Measurements from ENCODE around the gene METTL22. TPM values are rescaled to one million over a fixed set of nuclear protein-coding genes. Genes with fewer than 3 reads are reported as not detected.

Gene METTL22
- total RNA-seq, 1 experiment from 2014 or later, result 36.7 TPM

DNA sequence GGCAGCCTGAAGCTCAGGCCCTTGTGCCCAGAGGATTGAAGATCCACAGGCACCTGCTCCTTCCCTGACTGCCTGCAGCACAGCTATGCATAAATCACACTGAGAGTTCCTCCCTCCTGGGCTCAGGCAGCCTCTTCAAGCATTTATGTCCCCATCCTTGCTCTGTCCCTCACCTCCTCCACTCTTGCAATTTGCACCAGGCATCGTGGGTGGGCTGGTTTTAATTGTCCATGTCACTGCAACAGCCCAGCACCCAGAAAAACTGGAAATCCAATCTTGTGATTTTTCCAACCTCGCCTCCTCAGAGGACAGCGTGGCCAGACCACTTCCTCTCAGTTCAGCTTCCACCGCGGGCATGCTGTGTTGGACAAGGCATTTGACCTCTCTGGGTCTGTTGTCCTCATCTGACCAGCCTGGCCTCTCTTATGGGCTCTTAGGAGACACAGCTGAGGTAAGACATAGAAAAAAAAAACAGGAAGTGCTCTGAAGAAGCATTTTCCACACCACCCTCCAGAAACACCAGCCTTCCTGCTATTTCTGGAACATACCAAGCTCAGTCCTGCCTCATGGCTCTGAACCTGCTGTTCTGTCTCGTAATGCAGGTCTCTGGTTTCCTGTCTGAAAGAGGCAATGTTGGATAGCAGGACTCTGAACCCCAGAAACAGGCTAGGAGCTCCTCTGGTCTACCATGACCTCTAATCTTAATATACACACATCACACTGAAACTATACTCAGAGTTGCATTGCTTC is 39.5 kb upstream of the METTL22 start:
- Mint-ChIP-seq H3K9me3 (ENCODE audit: unreplicated experiment) (no peaks in the 10 kb centered on the region), H3K4me1 (ENCODE audit: insufficient read depth, unreplicated experiment) (no peaks in the 10 kb centered on the region), H3K36me3 (ENCODE audit: insufficient read depth, unreplicated experiment) (no peaks in the 10 kb centered on the region), H3K27me3 (ENCODE audit: insufficient read depth, unreplicated experiment) (peaks cover under 1% of the 10 kb centered on the region), H3K27ac (ENCODE audit: low read depth, unreplicated experiment) (no peak overlapping the region), H3K4me3 (ENCODE audit: unreplicated experiment) (no peak overlapping the region)
- ChIA-PET POLR2A (no interaction called here), CTCF (interaction anchor here (0.5 kb wide), 1 partner anchor 51 kb away, joined by 3 read pairs; no protein-coding TSS in a partner anchor)
- BruUV-seq (replicated peaks), result no TSS peak
- intact Hi-C loops (cut with micrococcal nuclease), result no loop called here
- DNase-seq (ENCODE audit: unreplicated experiment), result no peak
- no peak for TF ChIP-seq CTCF (IDR thresholded peaks at IDR 0.05; ENCODE audit: unreplicated experiment)

DNA sequence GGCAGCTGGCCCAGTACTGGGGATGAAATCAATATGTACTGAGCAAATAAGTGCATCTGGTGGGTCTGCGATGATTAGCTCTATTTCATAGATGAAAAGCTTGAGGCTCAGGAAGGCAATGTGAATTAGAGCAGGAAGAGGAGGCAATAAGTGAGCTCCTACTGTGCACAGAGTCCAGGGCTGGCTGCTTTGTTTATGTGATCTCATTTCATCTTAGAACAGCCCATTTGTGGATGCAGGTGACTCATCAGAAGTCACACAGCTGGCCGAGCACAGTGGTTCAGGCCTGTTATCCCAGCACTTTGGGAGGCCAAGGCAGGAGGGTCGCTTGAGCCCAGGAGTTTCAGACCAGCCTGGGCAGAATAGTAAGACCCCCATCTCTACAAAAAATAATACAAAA is 38.3 kb upstream of the METTL22 start:
- H3K27me3 Mint-ChIP-seq (ENCODE audit: insufficient read depth, unreplicated experiment), result no peaks in the 10 kb centered on the region
- TF ChIP-seq CTCF (IDR thresholded peaks at IDR 0.05; ENCODE audit: unreplicated experiment), result no peak
- DNase-seq (ENCODE audit: unreplicated experiment), result no peak
- H3K4me3 Mint-ChIP-seq (ENCODE audit: unreplicated experiment), result no peak overlapping the region
- no peak overlapping the region for H3K27ac Mint-ChIP-seq (ENCODE audit: low read depth, unreplicated experiment)
- no peaks in the 10 kb centered on the region for H3K9me3 Mint-ChIP-seq (ENCODE audit: unreplicated experiment)
- intact Hi-C loops (cut with micrococcal nuclease), result no loop called here
- BruUV-seq (replicated peaks), result no TSS peak
- no peaks in the 10 kb centered on the region for H3K4me1 Mint-ChIP-seq (ENCODE audit: insufficient read depth, unreplicated experiment)
- ChIA-PET POLR2A (interaction anchor here (0.5 kb wide), 1 partner anchor 65 kb away, joined by 3 read pairs; no protein-coding TSS in a partner anchor), CTCF (interaction anchor here (0.9 to 2.4 kb wide), 6 partner anchors 10 to 209 kb away, joined by 3 to 27 read pairs (median 4); no protein-coding TSS in a partner anchor)
- no peaks in the 10 kb centered on the region for H3K36me3 Mint-ChIP-seq (ENCODE audit: insufficient read depth, unreplicated experiment)

- Mint-ChIP-seq H3K4me1 (ENCODE audit: insufficient read depth, unreplicated experiment) (no peaks in the 10 kb centered on the region), H3K27ac (ENCODE audit: low read depth, unreplicated experiment) (no peak overlapping the region), H3K27me3 (ENCODE audit: insufficient read depth, unreplicated experiment) (peaks cover 5% of the 10 kb centered on the region), H3K4me3 (ENCODE audit: unreplicated experiment) (no peak overlapping the region), H3K9me3 (ENCODE audit: unreplicated experiment) (no peaks in the 10 kb centered on the region), H3K36me3 (ENCODE audit: insufficient read depth, unreplicated experiment) (no peaks in the 10 kb centered on the region)
- POLR2A ChIA-PET, result no interaction called here
- TF ChIP-seq CTCF (IDR thresholded peaks at IDR 0.05; ENCODE audit: unreplicated experiment), result no peak
- DNase-seq (ENCODE audit: unreplicated experiment), result no peak
- intact Hi-C loops (cut with micrococcal nuclease), result no loop called here
- CTCF ChIA-PET, result interaction anchor here (0.9 to 2.4 kb wide), 7 partner anchors 10 to 208 kb away, joined by 3 to 27 read pairs (median 3); no protein-coding TSS in a partner anchor
- no TSS peak for BruUV-seq (replicated peaks)
Observed at GRCh38 chr16:8583732-8584131, 37.8 kb upstream of the METTL22 start.

DNA sequence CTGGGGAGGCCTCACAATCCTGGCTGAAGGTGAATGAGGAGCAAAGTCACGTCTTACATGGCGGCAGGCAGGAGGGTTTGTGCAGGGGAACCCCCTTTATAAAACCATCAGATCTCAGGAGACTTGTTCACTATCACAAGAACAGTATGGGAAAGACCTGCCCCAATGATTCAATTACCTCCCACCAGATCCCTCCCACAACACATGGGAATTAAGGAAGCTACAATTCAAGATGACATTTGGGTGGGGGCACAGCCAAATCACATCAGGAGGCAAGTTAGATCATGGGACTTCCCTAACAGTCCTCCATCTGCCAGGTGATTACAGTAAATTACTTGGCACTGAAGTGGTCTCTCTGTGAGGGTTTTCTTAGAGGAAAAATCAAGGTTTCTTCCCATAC is 36.5 kb upstream of the METTL22 start:
- Mint-ChIP-seq H3K36me3 (ENCODE audit: insufficient read depth, unreplicated experiment) (no peaks in the 10 kb centered on the region), H3K9me3 (ENCODE audit: unreplicated experiment) (no peaks in the 10 kb centered on the region), H3K27me3 (ENCODE audit: insufficient read depth, unreplicated experiment) (peaks cover 10% of the 10 kb centered on the region), H3K27ac (ENCODE audit: low read depth, unreplicated experiment) (no peak overlapping the region), H3K4me3 (ENCODE audit: unreplicated experiment) (no peak overlapping the region), H3K4me1 (ENCODE audit: insufficient read depth, unreplicated experiment) (no peaks in the 10 kb centered on the region)
- CTCF ChIA-PET, result interaction anchor here (0.8 to 2.4 kb wide), 5 partner anchors 11 to 69 kb away, joined by 3 to 27 read pairs (median 6); no protein-coding TSS in a partner anchor
- intact Hi-C loops (cut with micrococcal nuclease), result no loop called here
- DNase-seq (ENCODE audit: unreplicated experiment), result no peak
- POLR2A ChIA-PET, result no interaction called here
- TF ChIP-seq CTCF (IDR thresholded peaks at IDR 0.05; ENCODE audit: unreplicated experiment), result no peak
- no TSS peak for BruUV-seq (replicated peaks)
